SU-DHL-6 (cell line): ENCODE results near the gene PNMA8C.
A peak's percentile ranks its signal among the peaks of the same experiment; 100 is the strongest.

Experiments used
- H2AFZ ChIP-seq: fragments of 200-600 bp; sonication (generic); 2 replicates; pipeline ENCODE4 v1.6.1; 2014; ENCODE audit warnings: low read depth, mild to moderate bottlenecking, moderate library complexity, mixed read lengths, antibody characterized with exemption, low read length; ENCODE audit not compliant: severe bottlenecking
- H3F3A ChIP-seq: fragments of 200-600 bp; shearing (Covaris generic); 2 replicates; pipeline ENCODE4 v1.6.0; 2016; ENCODE audit warnings: antibody characterized with exemption, mild to moderate bottlenecking; ENCODE audit not compliant: insufficient read depth
- H3K27ac ChIP-seq: fragments of 200-600 bp; sonication (generic); 2 replicates; pipeline ENCODE4 v1.5.1; 2016; ENCODE audit warnings: low read depth, mild to moderate bottlenecking, low read length, moderate library complexity, mixed read lengths
- H3K27me3 ChIP-seq: fragments of 200-600 bp; sonication (generic), shearing (Covaris generic); 2 replicates; pipeline ENCODE4 v1.6.0; 2014; ENCODE audit warnings: mild to moderate bottlenecking, low read length
- H3K36me3 ChIP-seq: fragments of 200-600 bp; sonication (generic); 2 replicates; pipeline ENCODE4 v1.6.1; 2014; ENCODE audit warnings: mild to moderate bottlenecking, low read length, mixed read lengths
- H3K4me2 ChIP-seq: fragments of 300-600, 200-600 bp; shearing (Covaris generic), sonication (generic); 2 replicates; pipeline ENCODE4 v1.6.0; 2014; ENCODE audit warnings: low read length, low read depth, mild to moderate bottlenecking; ENCODE audit not compliant: poor library complexity, severe bottlenecking
- H3K4me3 ChIP-seq: fragments of 200-600 bp; sonication (generic); 2 replicates; pipeline ENCODE4 v1.5.1; 2014; ENCODE audit warnings: antibody characterized with exemption, low read length, mild to moderate bottlenecking, mixed read lengths; ENCODE audit not compliant: insufficient read depth, poor library complexity, severe bottlenecking
- H3K79me2 ChIP-seq: fragments of 200-600 bp; sonication (generic); 2 replicates; pipeline ENCODE4 v1.6.1; 2014; ENCODE audit warnings: mild to moderate bottlenecking, low read length, moderate library complexity; ENCODE audit not compliant: insufficient read depth
- H3K9ac ChIP-seq: fragments of 200-600 bp; sonication (generic); 2 replicates; pipeline ENCODE4 v1.7.0; 2014; ENCODE audit warnings: mild to moderate bottlenecking, low read length
- H3K9me2 ChIP-seq: fragments of 200-600 bp; sonication (generic); replicated peaks from 2 replicates; pipeline ENCODE4 v1.6.1; 2014; ENCODE audit warnings: low read length; ENCODE audit not compliant: insufficient read depth
- H3K9me3 ChIP-seq: fragments of 200-600 bp; sonication (generic); 2 replicates; pipeline ENCODE4 v1.6.1; 2014; ENCODE audit warnings: low read length, mixed read lengths; ENCODE audit not compliant: insufficient read depth
- H4K20me1 ChIP-seq: fragments of 200-600 bp; sonication (generic); 2 replicates; pipeline ENCODE4 v1.6.1; 2014; ENCODE audit warnings: low read depth, mild to moderate bottlenecking, antibody characterized with exemption, low read length, moderate library complexity, mixed read lengths
- EZH2phosphoT487 ChIP-seq: fragments of 200-600 bp; sonication (generic), shearing (Covaris generic); conservative IDR thresholded peaks from 2 replicates; pipeline ENCODE4 v1.6.1; 2018; ENCODE audit warnings: mild to moderate bottlenecking, antibody characterized with exemption, low read length, moderate library complexity, mixed read lengths
- TF ChIP-seq, protein P1 (sequence below): fragments of 200-600 bp; sonication (generic); IDR thresholded peaks from one replicate; pipeline ENCODE4 v1.5.1; 2017; ENCODE audit warnings: antibody characterized with exemption, mild to moderate bottlenecking, low read length, moderate library complexity; ENCODE audit not compliant: insufficient read depth, poor library complexity, severe bottlenecking

The PNMA8C gene

DNA sequence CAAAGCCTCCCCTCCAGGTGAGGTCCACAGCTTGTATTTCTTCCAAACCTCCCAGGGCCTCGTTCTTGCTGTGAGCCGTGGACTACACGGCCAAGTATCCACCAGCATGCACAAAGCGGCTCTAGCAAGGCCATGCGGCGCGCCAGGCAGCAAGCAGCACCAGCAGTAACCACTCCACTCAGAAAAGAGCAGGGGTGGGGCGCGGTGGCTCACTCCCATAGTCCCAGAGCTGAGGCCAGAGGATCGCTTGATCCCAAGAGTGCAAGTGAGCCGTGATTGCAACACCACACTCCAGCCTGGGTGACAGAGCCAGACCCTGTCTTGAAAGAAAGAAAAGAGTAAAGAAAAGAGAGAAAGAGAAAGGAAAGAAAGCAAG lies 20.1 kb downstream of the PNMA8C start:
- Histone ChIP-seq H3K9me2 (no peaks in the 10 kb centered on the region), H3K27ac (no peak overlapping the region), H3K36me3 (no peaks in the 10 kb centered on the region), H3K27me3 (no peaks in the 10 kb centered on the region), H3K79me2 (no peaks in the 10 kb centered on the region), H4K20me1 (no peaks in the 10 kb centered on the region), H3K9me3 (no peaks in the 10 kb centered on the region), H3K4me2 (no peak overlapping the region), H3K9ac (no peak overlapping the region), H3K4me3 (no peak overlapping the region), H2AFZ (no peak overlapping the region), H3F3A (no peaks in the 10 kb centered on the region)
- no peak for TF ChIP-seq EZH2phosphoT487
- TF ChIP-seq, protein P1, sequence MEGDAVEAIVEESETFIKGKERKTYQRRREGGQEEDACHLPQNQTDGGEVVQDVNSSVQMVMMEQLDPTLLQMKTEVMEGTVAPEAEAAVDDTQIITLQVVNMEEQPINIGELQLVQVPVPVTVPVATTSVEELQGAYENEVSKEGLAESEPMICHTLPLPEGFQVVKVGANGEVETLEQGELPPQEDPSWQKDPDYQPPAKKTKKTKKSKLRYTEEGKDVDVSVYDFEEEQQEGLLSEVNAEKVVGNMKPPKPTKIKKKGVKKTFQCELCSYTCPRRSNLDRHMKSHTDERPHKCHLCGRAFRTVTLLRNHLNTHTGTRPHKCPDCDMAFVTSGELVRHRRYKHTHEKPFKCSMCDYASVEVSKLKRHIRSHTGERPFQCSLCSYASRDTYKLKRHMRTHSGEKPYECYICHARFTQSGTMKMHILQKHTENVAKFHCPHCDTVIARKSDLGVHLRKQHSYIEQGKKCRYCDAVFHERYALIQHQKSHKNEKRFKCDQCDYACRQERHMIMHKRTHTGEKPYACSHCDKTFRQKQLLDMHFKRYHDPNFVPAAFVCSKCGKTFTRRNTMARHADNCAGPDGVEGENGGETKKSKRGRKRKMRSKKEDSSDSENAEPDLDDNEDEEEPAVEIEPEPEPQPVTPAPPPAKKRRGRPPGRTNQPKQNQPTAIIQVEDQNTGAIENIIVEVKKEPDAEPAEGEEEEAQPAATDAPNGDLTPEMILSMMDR: no peak

DNA sequence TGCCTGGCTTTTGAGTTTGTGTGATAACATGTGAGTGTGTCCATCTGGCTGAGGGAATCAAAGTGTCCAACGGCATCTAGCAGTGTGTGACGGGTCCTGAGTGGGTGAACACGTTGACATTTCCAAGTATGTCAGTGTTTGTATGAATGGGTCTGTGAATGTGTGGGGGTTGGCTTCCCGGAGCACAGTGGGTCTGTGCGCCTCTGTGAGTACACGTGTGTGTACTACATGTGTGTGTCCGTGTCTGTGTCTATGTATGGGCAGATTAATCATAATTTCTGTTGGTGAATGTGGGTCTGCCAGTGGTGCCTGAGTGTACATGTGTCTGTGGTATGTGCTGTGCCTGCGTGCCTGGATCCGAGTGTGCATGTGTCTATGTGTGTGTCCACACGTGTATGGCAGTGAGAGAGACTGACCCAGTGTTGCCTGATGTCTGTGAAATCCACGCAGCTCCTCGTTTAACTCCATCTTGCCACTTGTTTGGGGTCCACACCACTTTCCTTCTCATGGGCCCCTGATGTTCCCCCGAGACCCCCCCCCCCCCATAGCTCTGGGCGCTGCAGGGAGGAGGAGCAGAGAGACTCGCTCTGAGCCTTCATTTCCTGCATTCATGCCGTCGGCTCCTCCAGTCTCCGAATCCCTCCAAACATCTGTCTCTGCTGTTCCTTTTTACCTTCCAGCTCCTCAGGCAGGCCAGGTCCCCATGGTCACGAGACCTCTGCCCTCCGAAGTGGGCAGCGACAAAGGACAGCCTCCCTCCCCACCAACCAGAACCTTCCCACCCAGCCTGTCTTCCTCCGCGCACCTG lies 20.7 kb downstream of the PNMA8C start:
- Histone ChIP-seq H3K4me2 (no peak overlapping the region), H3K9ac (no peak overlapping the region)

DNA sequence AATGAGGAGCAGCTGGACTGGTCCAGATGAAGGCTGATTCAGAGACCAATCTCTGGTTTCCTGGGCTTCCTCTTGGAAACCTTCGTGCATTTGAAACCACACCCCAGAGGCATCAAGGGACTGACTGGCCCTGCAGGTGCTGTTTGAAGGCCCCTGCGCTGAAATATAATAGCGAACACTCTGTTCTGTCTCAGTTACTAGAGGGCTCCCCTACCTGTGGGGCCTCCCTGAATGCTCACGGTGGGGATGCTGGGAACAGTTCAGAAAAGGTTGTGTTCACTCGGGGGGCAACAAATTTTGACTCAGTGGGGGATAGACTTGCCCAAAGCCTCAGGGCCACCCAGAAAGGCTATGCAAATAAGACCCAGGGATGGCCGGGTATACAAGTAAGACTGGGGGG lies 21.8 kb downstream of the PNMA8C start:
- H3K9ac ChIP-seq: no peak overlapping the region
- H3K79me2 ChIP-seq: no peaks in the 10 kb centered on the region
- H3K4me3 ChIP-seq: no peak overlapping the region
- H2AFZ ChIP-seq: no peak overlapping the region
- 0 out of 2 replicates have a peak, but pooled peaks cover 4% of the 10 kb centered on the region for H3F3A ChIP-seq
- H3K27ac ChIP-seq: no peak overlapping the region
- H3K9me2 ChIP-seq: no peaks in the 10 kb centered on the region
- no peaks in the 10 kb centered on the region for H4K20me1 ChIP-seq
- no peaks in the 10 kb centered on the region for H3K27me3 ChIP-seq
- no peaks in the 10 kb centered on the region for H3K9me3 ChIP-seq
- peak overlapping the region; percentile 28 for H3K4me2 ChIP-seq
- H3K36me3 ChIP-seq: no peaks in the 10 kb centered on the region
- TF ChIP-seq, protein P1: no peak
- no peak for TF ChIP-seq EZH2phosphoT487

More for the DNA sequence above, 20.7 kb downstream of the PNMA8C start:
- Histone ChIP-seq H3K9me2 (no peaks in the 10 kb centered on the region), H3K27me3 (no peaks in the 10 kb centered on the region), H3K4me3 (no peak overlapping the region), H4K20me1 (no peaks in the 10 kb centered on the region), H3K27ac (no peak overlapping the region), H3K79me2 (no peaks in the 10 kb centered on the region), H3K36me3 (no peaks in the 10 kb centered on the region), H2AFZ (no peak overlapping the region), H3K9me3 (no peaks in the 10 kb centered on the region), H3F3A (no peaks in the 10 kb centered on the region)
- TF ChIP-seq, protein P1: no peak
- no peak for TF ChIP-seq EZH2phosphoT487
